ENCODE data around the gene CLSTN1.

Gene CLSTN1

GRCh38 chr1:9823943-9824701 lies at the start of gene CLSTN1:
TSS of gene CLSTN1 (minus strand) at chr1:9823965. CDS start at chr1:9823733, 232 bp downstream.
- peaks cover 40% of the 10 kb centered on the region for H3K4me1 ChIP-seq (ENCODE audit: insufficient read depth, poor library complexity, severe bottlenecking)
- ATAC-seq (ENCODE audit: low read depth) (peak; percentile 31), DNase-seq (ENCODE audit: low spot score) (peak; percentile 91)

GRCh38 chr1:9873385-9873784 lies 49.6 kb upstream of the CLSTN1 start:
- Histone ChIP-seq H3K27me3 (ENCODE audit: insufficient read depth, poor library complexity, severe bottlenecking) (no peaks in the 10 kb centered on the region), H3K27ac (ENCODE audit: poor library complexity, severe bottlenecking) (peak overlapping the region; percentile 31), H3K36me3 (ENCODE audit: low read depth) (peaks cover 25% of the 10 kb centered on the region), H3K4me3 (ENCODE audit: severe bottlenecking) (no peak overlapping the region), H3K9me3 (ENCODE audit: severe bottlenecking) (no peaks in the 10 kb centered on the region), H3K4me1 (ENCODE audit: insufficient read depth, poor library complexity, severe bottlenecking) (peaks cover 39% of the 10 kb centered on the region)
- TF ChIP-seq CTCF (IDR thresholded peaks at IDR 0.05; ENCODE audit: poor library complexity, severe bottlenecking), result no peak
- DNase-seq (ENCODE audit: low spot score) (no peak), ATAC-seq (ENCODE audit: low read depth) (no peak)

More at GRCh38 chr1:9823943-9824701, at the start of gene CLSTN1:
- Histone ChIP-seq H3K27ac (ENCODE audit: poor library complexity, severe bottlenecking) (peak within 1 kb of the TSS; percentile 92), H3K9me3 (ENCODE audit: severe bottlenecking) (no peaks in the 10 kb centered on the region), H3K4me3 (ENCODE audit: severe bottlenecking) (peak within 1 kb of the TSS; percentile 95), H3K36me3 (ENCODE audit: low read depth) (peaks cover 6% of the 10 kb centered on the region), H3K27me3 (ENCODE audit: insufficient read depth, poor library complexity, severe bottlenecking) (no peaks in the 10 kb centered on the region)
- TF ChIP-seq CTCF (IDR thresholded peaks at IDR 0.05; ENCODE audit: poor library complexity, severe bottlenecking), result no peak

- DNase-seq (ENCODE audit: low spot score), result no peak
- ATAC-seq (ENCODE audit: low read depth), result peak; percentile 72
- Histone ChIP-seq H3K27ac (ENCODE audit: poor library complexity, severe bottlenecking) (peak overlapping the region; percentile 31), H3K27me3 (ENCODE audit: insufficient read depth, poor library complexity, severe bottlenecking) (no peaks in the 10 kb centered on the region), H3K4me1 (ENCODE audit: insufficient read depth, poor library complexity, severe bottlenecking) (peaks cover 33% of the 10 kb centered on the region), H3K4me3 (ENCODE audit: severe bottlenecking) (no peak overlapping the region), H3K9me3 (ENCODE audit: severe bottlenecking) (no peaks in the 10 kb centered on the region), H3K36me3 (ENCODE audit: low read depth) (peaks cover 30% of the 10 kb centered on the region)
- TF ChIP-seq CTCF (IDR thresholded peaks at IDR 0.05; ENCODE audit: poor library complexity, severe bottlenecking), result no peak
Measured at GRCh38 chr1:9872430-9873165, 48.8 kb upstream of the CLSTN1 start.

GRCh38 chr1:9871707-9872425 lies 48.1 kb upstream of the CLSTN1 start:
- no peaks in the 10 kb centered on the region for H3K9me3 ChIP-seq (ENCODE audit: severe bottlenecking)
- DNase-seq (ENCODE audit: low spot score), result no peak
- H3K27me3 ChIP-seq (ENCODE audit: insufficient read depth, poor library complexity, severe bottlenecking), result no peaks in the 10 kb centered on the region
- no peak for TF ChIP-seq CTCF (IDR thresholded peaks at IDR 0.05; ENCODE audit: poor library complexity, severe bottlenecking)
- H3K4me3 ChIP-seq (ENCODE audit: severe bottlenecking), result no peak overlapping the region
- H3K36me3 ChIP-seq (ENCODE audit: low read depth), result peaks cover 32% of the 10 kb centered on the region
- H3K27ac ChIP-seq (ENCODE audit: poor library complexity, severe bottlenecking), result peak overlapping the region; percentile 31
- peaks cover 26% of the 10 kb centered on the region for H3K4me1 ChIP-seq (ENCODE audit: insufficient read depth, poor library complexity, severe bottlenecking)
- no peak for ATAC-seq (ENCODE audit: low read depth)
